DOHH2 (cell line): ENCODE data around the gene ELAVL3.

ENCODE experiments used
- CTCF ChIP-seq: fragments of 200-600 bp; sonication (generic); IDR thresholded peaks from one replicate; pipeline ENCODE4 v1.5.1; 2014; ENCODE audit warnings: antibody characterized with exemption, mild to moderate bottlenecking, low read depth, low read length; ENCODE audit not compliant: poor library complexity, severe bottlenecking
- EZH2phosphoT487 ChIP-seq: fragments of 200-600 bp; sonication (generic); IDR thresholded peaks from 2 replicates; pipeline ENCODE4 v1.6.1; 2017; ENCODE audit warnings: borderline replicate concordance, mild to moderate bottlenecking, antibody characterized with exemption, low read length, moderate library complexity, mixed read lengths

- TF ChIP-seq CTCF (no peak), EZH2phosphoT487 (no peak)
These were observed 22.5 kb downstream of the ELAVL3 start for GRCh38 chr19:11458236-11458900.
